Measurements from ENCODE around the gene DYNLL1.
"Not testable (repeated sequence)": the region's sequence is repeated elsewhere in the genome, so short reads cannot be mapped to it uniquely, and the experiment has no call there.

Gene DYNLL1

DNA sequence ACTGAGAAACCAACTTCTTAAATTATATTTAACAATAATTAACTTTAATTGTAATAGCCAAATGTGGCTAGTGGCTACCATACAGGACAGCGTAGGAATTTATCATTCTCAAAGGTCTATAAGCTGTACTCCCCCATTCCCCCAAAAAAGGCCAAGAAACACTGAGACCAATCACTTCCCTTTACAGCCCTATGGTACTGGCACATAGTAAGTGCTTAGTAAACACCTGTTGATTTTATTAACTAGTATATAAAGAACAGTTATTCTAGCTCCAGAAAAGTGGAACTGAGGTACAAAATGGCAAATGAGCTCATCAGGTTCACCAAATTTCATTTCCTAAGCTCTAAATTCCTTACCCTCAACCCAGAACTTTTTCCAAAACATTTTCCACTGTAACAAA lies 20.3 kb upstream of the DYNLL1 start:
- no peak for DNase-seq

DNA sequence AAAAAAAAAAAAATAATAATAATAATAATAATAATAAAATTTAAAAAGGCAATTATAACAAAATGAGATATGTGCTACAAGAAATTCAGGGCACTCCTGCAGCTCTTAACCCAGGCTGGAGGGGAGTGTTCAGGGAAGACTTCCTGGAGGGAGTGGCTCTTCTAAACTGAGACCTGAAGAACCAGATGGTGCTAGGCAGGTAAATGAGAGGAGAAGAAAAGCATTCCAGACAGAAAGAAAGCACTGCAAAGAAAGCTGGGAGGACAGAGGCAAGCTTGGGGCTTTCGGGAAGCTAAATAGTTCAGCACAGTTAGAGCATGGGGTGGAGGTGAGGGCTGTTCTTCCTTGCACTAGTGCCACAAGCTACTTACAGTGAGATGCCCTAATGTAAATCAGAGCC lies 16.5 kb upstream of the DYNLL1 start:
- DNase-seq, result no peak

- no peak for DNase-seq
These were observed 15.7 kb upstream of the DYNLL1 start for GRCh38 chr12:120480211-120480610.

- no peak for DNase-seq
These were observed 14.7 kb upstream of the DYNLL1 start for GRCh38 chr12:120481022-120481767.

DNA sequence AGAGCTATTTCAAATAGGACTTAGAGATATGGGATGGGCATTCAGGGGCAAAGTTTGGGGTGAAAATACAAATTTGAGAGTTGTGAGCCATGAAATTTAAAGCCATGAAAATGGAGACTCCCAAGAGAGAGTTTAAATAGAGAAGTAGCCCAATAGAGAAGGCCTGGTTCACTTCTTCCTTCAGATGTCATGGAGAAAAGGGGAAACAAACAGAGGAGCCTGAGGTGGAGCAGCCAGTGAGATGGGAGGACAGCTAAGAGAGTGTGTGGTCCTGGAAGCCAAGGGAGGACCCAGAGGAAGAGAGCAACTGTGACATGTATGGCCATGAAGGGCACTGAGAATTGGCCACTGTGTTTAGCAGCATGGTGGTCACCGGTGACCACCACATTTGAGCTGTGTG lies 12.3 kb upstream of the DYNLL1 start:
- no peak for DNase-seq

- DNase-seq, result no peak
These were observed 9.7 kb upstream of the DYNLL1 start for GRCh38 chr12:120485961-120486881.

DNA sequence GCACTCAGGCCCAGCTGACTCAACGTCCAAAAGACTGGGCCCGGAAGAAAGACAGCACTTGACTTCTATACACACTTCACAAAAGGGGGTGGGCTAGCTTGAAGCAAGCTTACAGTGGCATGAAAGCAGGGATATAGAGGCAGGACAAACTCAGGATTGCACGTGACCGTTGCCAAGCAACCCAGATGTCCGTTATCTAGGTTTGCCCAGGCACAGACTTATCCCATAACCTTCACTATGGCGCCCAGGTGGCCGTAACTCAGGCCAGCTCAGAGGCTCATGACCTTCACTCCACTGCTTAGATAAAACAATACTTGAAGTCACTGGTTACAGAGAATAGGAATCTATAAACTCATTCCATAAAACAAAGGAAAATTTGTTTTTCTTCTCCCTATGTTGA lies 8.4 kb upstream of the DYNLL1 start:
- DNase-seq, result not testable (repeated sequence)

- DNase-seq, result no peak
These were observed 7.8 kb upstream of the DYNLL1 start for GRCh38 chr12:120488057-120488640.

DNA sequence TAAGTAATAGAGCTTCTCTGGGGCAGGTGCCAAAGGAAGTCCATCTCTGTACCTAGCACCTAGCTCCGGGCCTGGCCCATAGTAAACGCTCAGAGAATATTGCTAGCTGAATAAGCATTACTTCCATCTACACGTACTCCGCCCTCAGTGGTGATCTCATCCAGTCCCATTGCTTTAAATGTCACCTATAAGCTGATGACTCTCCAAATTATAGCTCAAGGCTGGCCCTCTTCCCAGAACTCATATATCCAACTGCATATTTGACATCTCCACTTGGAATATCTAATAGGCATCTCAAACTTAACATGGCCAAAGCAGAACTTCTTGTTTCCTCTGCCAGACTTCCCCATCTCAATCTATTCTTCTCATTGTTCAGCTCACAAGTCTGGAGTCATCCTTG lies 6.9 kb upstream of the DYNLL1 start:
- no peak for DNase-seq

DNA sequence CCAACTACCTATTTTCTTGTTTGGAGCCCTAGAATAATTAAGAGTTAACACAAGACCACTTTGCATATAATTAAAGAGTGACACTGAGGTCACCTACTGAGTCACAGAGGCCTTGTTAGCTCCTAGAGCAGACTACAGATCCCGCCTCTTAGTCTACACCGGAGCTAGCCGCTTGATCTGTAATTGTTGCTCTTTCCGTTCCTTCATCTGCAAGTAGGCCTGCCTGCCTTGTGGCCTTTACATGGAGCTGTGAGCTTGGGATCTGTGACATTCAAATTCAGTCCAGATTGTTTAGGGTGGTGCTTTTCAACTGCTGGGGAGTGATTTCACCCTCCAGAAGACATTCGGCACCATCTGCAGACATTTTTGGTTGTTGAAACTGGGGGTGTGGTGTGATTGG lies 5.6 kb upstream of the DYNLL1 start:
- DNase-seq, result no peak

DNA sequence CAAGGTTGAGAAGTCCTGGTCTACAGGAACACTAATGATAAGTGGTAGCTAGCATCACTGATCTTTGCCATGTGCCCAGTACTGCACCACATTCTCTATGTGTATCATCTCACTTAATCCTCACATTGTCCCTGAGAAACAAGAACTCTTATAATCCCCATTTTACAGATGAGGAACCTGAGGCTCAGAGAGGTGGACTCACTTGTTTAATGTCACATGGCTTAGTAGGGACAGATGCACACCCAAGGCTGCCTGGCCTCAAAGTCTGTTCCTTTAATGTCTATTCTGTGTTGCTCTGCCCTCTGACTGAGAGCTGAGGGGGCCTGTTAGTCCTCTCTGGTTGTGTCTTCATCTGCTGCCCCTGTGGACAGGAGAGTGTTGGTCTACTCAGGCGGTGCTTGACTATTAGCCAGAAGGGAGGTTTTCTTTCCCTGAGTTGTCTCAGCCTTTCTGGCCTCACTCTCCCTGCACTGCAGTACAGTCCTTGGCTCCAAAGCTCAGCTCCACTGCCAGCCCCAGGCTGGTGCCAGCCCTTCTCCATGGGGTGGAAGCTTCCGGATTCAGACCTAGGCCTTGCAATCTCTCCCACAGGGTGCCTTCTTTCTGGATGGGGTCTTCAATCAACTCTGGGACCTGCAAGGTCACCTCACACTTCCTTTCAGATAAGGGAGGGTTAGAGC lies 4.9 kb upstream of the DYNLL1 start:
- DNase-seq, result no peak

- DNase-seq, result no peak
These were observed 655 bp upstream of the DYNLL1 start for GRCh38 chr12:120495186-120495730.

DNA sequence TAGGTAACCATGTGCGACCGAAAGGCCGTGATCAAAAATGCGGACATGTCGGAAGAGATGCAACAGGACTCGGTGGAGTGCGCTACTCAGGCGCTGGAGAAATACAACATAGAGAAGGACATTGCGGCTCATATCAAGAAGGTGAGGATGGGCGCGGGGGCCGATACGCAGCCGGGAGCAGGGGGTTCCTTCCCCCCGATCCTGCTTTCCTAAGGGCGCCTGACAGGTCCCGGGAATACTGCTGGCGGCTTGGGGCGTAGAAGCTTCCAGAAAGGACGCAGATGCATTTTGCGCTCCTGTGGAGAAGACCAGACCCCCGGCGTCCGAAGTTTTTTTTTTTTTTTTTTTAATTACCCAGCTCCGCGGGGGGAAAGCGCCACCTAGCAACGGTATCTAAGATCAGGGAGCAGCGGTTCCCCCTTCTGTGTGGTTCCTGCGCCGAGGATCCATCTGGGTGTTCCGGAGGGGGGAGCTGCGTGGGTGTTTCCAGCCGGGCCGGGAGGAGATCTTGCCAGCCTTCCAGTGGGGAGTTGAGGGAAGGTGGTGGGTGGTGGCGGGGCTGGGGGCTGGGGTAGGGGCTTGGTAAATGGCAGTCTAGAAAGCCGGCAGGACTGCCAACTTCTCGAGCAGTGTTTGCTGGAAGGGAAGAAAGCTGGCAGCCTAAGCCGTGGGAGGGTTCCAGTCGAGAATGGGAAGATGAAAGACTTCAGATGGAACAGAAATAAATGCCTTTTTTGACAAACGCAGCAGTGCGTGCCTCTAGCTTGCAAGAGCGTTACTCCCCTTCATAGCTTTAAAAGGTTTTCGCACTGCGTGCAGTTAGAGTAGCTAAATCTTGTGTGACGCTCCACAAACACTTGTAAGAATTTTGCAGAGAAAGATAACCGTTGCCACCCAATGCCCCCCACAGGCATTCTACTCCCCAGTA lies 764 bp downstream of the DYNLL1 start:
- DNase-seq, result no peak

DNA sequence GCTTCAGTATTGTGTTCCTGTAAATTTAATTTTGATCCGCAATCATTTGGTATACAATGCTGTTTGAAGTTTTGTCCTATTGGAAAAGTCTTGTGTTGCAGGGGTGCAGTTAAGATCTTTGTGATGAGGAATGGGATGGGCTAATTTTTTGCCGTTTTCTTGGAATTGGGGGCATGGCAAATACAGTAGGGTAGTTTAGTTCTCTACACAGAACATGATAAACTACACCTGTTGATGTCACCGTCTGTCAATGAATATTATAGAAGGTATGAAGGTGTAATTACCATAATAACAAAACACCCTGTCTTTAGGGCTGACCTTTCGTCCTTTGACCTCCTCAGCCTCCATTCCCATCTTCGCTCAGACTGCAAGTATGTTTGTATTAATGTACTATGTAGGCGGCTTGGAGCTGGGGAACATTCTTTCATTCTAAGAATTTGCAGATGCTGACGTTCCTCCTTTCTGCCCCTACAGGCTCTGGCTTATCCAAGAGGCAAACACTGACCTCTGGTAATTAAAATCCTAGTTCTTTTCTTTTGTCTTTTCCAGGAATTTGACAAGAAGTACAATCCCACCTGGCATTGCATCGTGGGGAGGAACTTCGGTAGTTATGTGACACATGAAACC lies 1.7 kb downstream of the DYNLL1 start:
- DNase-seq, result no peak

- no peak for DNase-seq
These were observed 3.1 kb downstream of the DYNLL1 start for GRCh38 chr12:120498870-120499515.

GRCh38 chr12:120500581-120500980 lies 4.7 kb downstream of the DYNLL1 start:
- no peak for DNase-seq

DNA sequence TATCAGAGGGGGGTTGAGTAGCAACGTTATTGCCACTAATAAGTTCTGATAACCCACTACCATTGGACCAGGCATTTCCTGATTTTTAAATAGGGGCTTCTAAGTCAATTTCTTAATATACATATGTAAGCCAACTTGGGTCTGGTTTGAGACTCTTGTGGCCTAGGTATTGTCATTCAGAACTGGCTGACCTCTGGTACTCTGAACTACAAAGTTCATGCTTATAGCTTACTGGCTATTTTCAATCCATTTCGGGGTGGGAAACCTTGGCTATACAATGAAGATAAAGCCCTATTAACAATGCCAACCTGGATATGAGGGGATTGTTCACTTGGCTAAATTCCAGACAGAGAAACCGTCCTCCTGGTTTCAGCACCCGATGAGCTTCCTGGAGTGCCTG lies 8.7 kb downstream of the DYNLL1 start:
- DNase-seq, result no peak

GRCh38 chr12:120508537-120508936 lies 12.6 kb downstream of the DYNLL1 start:
- DNase-seq, result no peak

GRCh38 chr12:120514002-120514401 lies 18.1 kb downstream of the DYNLL1 start:
- no peak for DNase-seq

DNA sequence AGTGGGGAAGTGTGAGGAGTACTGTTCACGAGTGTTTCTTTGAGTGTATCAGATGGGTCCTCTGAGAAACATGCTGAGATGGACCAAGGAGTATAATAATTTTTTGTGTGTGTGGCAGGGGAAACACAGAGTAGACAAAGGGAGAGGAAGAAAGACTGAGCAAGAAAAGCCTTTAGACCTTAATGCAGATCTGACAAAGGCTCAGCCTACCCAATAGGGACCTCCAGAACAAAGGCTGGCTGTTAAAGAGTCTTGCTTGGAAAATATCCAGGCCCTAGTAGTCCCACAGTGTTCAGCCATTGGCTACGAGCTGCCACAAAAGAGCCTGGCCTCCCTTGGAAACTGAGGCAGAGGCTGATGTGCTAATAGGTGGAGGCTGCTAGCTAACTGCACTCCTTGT lies 19.6 kb downstream of the DYNLL1 start:
- no peak for DNase-seq

DNA sequence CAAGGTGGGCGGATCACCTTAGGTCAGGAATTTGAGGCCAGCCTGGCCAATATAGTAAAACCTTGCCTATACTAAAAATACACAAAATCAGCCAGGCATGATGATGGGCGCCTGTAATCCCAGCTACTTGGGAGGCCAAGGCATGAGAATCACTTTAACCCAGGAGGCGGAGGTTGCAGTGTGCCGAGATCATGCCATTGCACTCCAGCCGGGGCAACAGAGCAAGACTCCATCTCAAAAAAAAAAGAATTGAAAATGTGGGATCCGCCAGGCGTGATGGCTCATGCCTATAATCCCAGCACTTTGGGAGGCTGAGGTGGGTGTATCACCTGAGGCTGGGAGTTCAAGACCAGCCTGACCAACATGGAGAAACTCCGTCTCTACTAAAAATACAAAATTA lies 23.4 kb downstream of the DYNLL1 start:
- DNase-seq, result not testable (repeated sequence)

All from NCI-H1092 (cell line).